GM23338 (cell line): ENCODE measurements around the gene ZBP1.

Experiments
- CREB1 ChIP-seq: fragments of 250-450 bp; sonication (Bioruptor Pico); IDR thresholded peaks from 2 replicates; pipeline ENCODE4 v1.5.0; 2020; ENCODE audit warnings: low read depth, mild to moderate bottlenecking, moderate library complexity
- EZH2 ChIP-seq: fragments of 200-600 bp; sonication (generic); IDR thresholded peaks from one replicate; pipeline ENCODE4 v1.8.0; 2017; ENCODE audit warnings: antibody characterized with exemption, mild to moderate bottlenecking, low read depth; ENCODE audit not compliant: unreplicated experiment
- EZH2phosphoT487 ChIP-seq: fragments of 200-600 bp; sonication (generic); IDR thresholded peaks from one replicate; pipeline ENCODE4 v1.8.1; 2018; ENCODE audit warnings: antibody characterized with exemption; ENCODE audit not compliant: unreplicated experiment
- POLR2AphosphoS5 ChIP-seq: IDR thresholded peaks from 2 replicates; pipeline ENCODE4 v1.6.1; 2016; ENCODE audit warnings: antibody characterized with exemption, low read depth
- TF ChIP-seq, protein P1 (sequence below), 2 experiments: fragments of 200-600 bp in 1 of 2; sonication (generic) in 1 of 2; conservative IDR thresholded peaks; 2 replicates each; pipeline versions ENCODE4 v1.5.1 to v1.6.1; 2016 to 2017; ENCODE audit warnings: antibody characterized with exemption in 2 of 2, low read depth in 2 of 2, mild to moderate bottlenecking in 2 of 2, moderate library complexity in 1 of 2
- TF ChIP-seq, protein P2 (sequence below): IDR thresholded peaks from one replicate; pipeline ENCODE4 v1.6.1; 2018; ENCODE audit warnings: antibody characterized with exemption; ENCODE audit not compliant: unreplicated experiment
- TF ChIP-seq, protein P3 (sequence below): IDR thresholded peaks from 2 replicates; pipeline ENCODE4 v1.6.1; 2016; ENCODE audit warnings: antibody characterized with exemption

DNA sequence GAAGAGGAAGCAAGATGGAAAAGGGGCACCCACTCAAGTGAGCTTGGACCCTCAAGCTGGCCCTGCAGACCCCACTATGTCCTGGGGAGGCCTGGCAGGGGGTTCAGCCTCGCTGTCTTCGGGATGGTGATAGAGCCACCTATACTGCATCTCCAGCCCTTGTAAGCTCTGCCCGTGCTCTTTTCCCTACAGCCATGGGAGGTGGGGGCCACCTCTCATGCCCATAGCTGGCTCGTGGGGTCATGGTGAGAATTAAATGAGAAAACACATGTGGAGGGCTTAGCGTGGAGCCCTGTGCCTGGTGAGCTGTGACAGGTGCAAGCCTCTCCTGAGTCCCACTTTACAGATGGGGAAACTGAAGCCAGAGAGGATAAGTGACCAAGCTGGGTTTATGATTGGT, 31.6 kb downstream of the ZBP1 start:
- TF ChIP-seq, protein P1, sequence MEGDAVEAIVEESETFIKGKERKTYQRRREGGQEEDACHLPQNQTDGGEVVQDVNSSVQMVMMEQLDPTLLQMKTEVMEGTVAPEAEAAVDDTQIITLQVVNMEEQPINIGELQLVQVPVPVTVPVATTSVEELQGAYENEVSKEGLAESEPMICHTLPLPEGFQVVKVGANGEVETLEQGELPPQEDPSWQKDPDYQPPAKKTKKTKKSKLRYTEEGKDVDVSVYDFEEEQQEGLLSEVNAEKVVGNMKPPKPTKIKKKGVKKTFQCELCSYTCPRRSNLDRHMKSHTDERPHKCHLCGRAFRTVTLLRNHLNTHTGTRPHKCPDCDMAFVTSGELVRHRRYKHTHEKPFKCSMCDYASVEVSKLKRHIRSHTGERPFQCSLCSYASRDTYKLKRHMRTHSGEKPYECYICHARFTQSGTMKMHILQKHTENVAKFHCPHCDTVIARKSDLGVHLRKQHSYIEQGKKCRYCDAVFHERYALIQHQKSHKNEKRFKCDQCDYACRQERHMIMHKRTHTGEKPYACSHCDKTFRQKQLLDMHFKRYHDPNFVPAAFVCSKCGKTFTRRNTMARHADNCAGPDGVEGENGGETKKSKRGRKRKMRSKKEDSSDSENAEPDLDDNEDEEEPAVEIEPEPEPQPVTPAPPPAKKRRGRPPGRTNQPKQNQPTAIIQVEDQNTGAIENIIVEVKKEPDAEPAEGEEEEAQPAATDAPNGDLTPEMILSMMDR (conservative IDR thresholded peaks at IDR 0.05; ENCODE audit: low read depth in 2 of 2) = no peak
- no peak for TF ChIP-seq EZH2
- TF ChIP-seq, protein P2, sequence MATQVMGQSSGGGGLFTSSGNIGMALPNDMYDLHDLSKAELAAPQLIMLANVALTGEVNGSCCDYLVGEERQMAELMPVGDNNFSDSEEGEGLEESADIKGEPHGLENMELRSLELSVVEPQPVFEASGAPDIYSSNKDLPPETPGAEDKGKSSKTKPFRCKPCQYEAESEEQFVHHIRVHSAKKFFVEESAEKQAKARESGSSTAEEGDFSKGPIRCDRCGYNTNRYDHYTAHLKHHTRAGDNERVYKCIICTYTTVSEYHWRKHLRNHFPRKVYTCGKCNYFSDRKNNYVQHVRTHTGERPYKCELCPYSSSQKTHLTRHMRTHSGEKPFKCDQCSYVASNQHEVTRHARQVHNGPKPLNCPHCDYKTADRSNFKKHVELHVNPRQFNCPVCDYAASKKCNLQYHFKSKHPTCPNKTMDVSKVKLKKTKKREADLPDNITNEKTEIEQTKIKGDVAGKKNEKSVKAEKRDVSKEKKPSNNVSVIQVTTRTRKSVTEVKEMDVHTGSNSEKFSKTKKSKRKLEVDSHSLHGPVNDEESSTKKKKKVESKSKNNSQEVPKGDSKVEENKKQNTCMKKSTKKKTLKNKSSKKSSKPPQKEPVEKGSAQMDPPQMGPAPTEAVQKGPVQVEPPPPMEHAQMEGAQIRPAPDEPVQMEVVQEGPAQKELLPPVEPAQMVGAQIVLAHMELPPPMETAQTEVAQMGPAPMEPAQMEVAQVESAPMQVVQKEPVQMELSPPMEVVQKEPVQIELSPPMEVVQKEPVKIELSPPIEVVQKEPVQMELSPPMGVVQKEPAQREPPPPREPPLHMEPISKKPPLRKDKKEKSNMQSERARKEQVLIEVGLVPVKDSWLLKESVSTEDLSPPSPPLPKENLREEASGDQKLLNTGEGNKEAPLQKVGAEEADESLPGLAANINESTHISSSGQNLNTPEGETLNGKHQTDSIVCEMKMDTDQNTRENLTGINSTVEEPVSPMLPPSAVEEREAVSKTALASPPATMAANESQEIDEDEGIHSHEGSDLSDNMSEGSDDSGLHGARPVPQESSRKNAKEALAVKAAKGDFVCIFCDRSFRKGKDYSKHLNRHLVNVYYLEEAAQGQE = no peak
- no peak for TF ChIP-seq EZH2phosphoT487
- TF ChIP-seq POLR2AphosphoS5 = no peak
- TF ChIP-seq, protein P3, sequence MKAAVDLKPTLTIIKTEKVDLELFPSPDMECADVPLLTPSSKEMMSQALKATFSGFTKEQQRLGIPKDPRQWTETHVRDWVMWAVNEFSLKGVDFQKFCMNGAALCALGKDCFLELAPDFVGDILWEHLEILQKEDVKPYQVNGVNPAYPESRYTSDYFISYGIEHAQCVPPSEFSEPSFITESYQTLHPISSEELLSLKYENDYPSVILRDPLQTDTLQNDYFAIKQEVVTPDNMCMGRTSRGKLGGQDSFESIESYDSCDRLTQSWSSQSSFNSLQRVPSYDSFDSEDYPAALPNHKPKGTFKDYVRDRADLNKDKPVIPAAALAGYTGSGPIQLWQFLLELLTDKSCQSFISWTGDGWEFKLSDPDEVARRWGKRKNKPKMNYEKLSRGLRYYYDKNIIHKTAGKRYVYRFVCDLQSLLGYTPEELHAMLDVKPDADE = no peak
- TF ChIP-seq CREB1 (CRISPR knock-in tag) = no peak
